GM20431 (cell line): ENCODE data around the gene CDH4.

Experiments used
- in situ Hi-C: fragments of 300-500 bp; cut with MseI, MboI; formaldehyde crosslinking; loops from one replicate; pipeline ENCODE4 v1.15.0; 2020; ENCODE audit warnings: low sequenced_read_pairs; ENCODE audit not compliant: unreplicated experiment

CDH4 gene

GRCh38 chr20:61520893-61521460 lies 268.9 kb downstream of the CDH4 start:
- in situ Hi-C loops, result no loop called here

GRCh38 chr20:61521687-61522420 lies 269.8 kb downstream of the CDH4 start:
- in situ Hi-C loops, result no loop called here

GRCh38 chr20:61522498-61523090 lies 270.5 kb downstream of the CDH4 start:
- in situ Hi-C loops, result no loop called here

- in situ Hi-C loops, result no loop called here
Measured at GRCh38 chr20:61523145-61523544, 271.1 kb downstream of the CDH4 start.

- in situ Hi-C loops, result no loop called here
Measured at GRCh38 chr20:61524951-61525666, 273.0 kb downstream of the CDH4 start.

- in situ Hi-C loops, result no loop called here
Measured at GRCh38 chr20:61525781-61526431, 273.8 kb downstream of the CDH4 start.

GRCh38 chr20:61526907-61527306 lies 274.8 kb downstream of the CDH4 start:
- in situ Hi-C loops, result no loop called here

- in situ Hi-C loops, result no loop called here
Measured at GRCh38 chr20:61527626-61528025, 275.6 kb downstream of the CDH4 start.

- in situ Hi-C loops, result no loop called here
Measured at GRCh38 chr20:61528591-61528990, 276.5 kb downstream of the CDH4 start.

GRCh38 chr20:61529354-61529753 lies 277.3 kb downstream of the CDH4 start:
- in situ Hi-C loops, result no loop called here

- in situ Hi-C loops, result no loop called here
Measured at GRCh38 chr20:61531553-61532345, 279.7 kb downstream of the CDH4 start.

- in situ Hi-C loops, result no loop called here
Measured at GRCh38 chr20:61532736-61533135, 280.7 kb downstream of the CDH4 start.

GRCh38 chr20:61533231-61533631 lies 281.2 kb downstream of the CDH4 start:
- in situ Hi-C loops, result no loop called here

- in situ Hi-C loops, result no loop called here
Measured at GRCh38 chr20:61534346-61534745, 282.3 kb downstream of the CDH4 start.

GRCh38 chr20:61535091-61535490 lies 283.0 kb downstream of the CDH4 start:
- in situ Hi-C loops, result no loop called here

GRCh38 chr20:61535536-61535935 lies 283.5 kb downstream of the CDH4 start:
- in situ Hi-C loops, result no loop called here

- in situ Hi-C loops, result no loop called here
Measured at GRCh38 chr20:61535956-61536355, 283.9 kb downstream of the CDH4 start.

GRCh38 chr20:61536671-61537070 lies 284.6 kb downstream of the CDH4 start:
- in situ Hi-C loops, result no loop called here

GRCh38 chr20:61537239-61538182 lies 285.4 kb downstream of the CDH4 start:
- in situ Hi-C loops, result no loop called here
